MM.1S (cell line): ENCODE results near the gene UBE2Q1.

ENCODE experiments used
- DNase-seq: peaks from one replicate; pipeline ENCODE4 v3.0.0-alpha.2; 2015
- H2AFZ ChIP-seq: fragments of 300-600 bp; sonication (generic); 2 replicates; pipeline ENCODE4 v1.6.0; 2016; ENCODE audit warnings: antibody characterized with exemption, low read length
- H3F3A ChIP-seq: fragments of 300-600 bp; sonication (generic); 2 replicates; pipeline ENCODE4 v1.6.1; 2016; ENCODE audit warnings: mild to moderate bottlenecking, antibody characterized with exemption, low read length, moderate library complexity, mixed read lengths; ENCODE audit not compliant: insufficient read depth
- H3K27ac ChIP-seq: fragments of 300-600 bp; sonication (generic); 2 replicates; pipeline ENCODE4 v1.5.1; 2016; ENCODE audit warnings: mild to moderate bottlenecking, low read length
- H3K27me3 ChIP-seq: fragments of 300-600 bp; sonication (generic); replicated peaks from 2 replicates; pipeline ENCODE4 v1.6.0; 2016; ENCODE audit warnings: low read length; ENCODE audit not compliant: insufficient read depth
- H3K36me3 ChIP-seq: fragments of 300-600 bp; sonication (generic); replicated peaks from 2 replicates; pipeline ENCODE4 v1.6.1; 2016; ENCODE audit warnings: mild to moderate bottlenecking, low read length, mixed read lengths; ENCODE audit not compliant: insufficient read depth
- H3K4me1 ChIP-seq: fragments of 300-600 bp; sonication (generic); 2 replicates; pipeline ENCODE4 v1.6.1; 2016; ENCODE audit warnings: low read length, mixed read lengths
- H3K4me2 ChIP-seq: fragments of 300-600 bp; sonication (generic); 2 replicates; pipeline ENCODE4 v1.6.0; 2016; ENCODE audit warnings: low read depth, low read length
- H3K4me3 ChIP-seq: fragments of 300-600 bp; sonication (generic); 2 replicates; pipeline ENCODE4 v1.5.1; 2016; ENCODE audit warnings: low read length, mixed read lengths
- H3K79me2 ChIP-seq: fragments of 300-600 bp; sonication (generic); 2 replicates; pipeline ENCODE4 v1.6.1; 2016; ENCODE audit warnings: mixed run types, low read length, mixed read lengths
- H3K9ac ChIP-seq: fragments of 300-600 bp; sonication (generic); 2 replicates; pipeline ENCODE4 v1.6.1; 2016; ENCODE audit warnings: low read length, mixed read lengths
- H3K9me2 ChIP-seq: fragments of 300-600 bp; sonication (generic); replicated peaks from 2 replicates; pipeline ENCODE4 v1.6.1; 2016; ENCODE audit warnings: mild to moderate bottlenecking, low read length, mixed read lengths; ENCODE audit not compliant: insufficient read depth
- H3K9me3 ChIP-seq: fragments of 300-600 bp; sonication (generic); replicated peaks from 2 replicates; pipeline ENCODE4 v1.6.1; 2016; ENCODE audit warnings: mild to moderate bottlenecking, low read length, mixed read lengths; ENCODE audit not compliant: insufficient read depth
- H4K20me1 ChIP-seq: fragments of 300-600 bp; sonication (generic); 2 replicates; pipeline ENCODE4 v1.6.1; 2016; ENCODE audit warnings: mild to moderate bottlenecking, low read length, moderate library complexity, mixed read lengths; ENCODE audit not compliant: insufficient read depth
- EZH2 ChIP-seq: fragments of 300-600 bp; sonication (generic); optimal IDR thresholded peaks from 2 replicates; pipeline ENCODE3; 2017; ENCODE audit warnings: low read depth, mild to moderate bottlenecking, antibody characterized with exemption, low read length, mixed read lengths
- EZH2phosphoT487 ChIP-seq: fragments of 300-600 bp; sonication (generic); IDR thresholded peaks from 2 replicates; pipeline ENCODE4 v1.6.1; 2018; ENCODE audit warnings: antibody characterized with exemption, low read length
- TF ChIP-seq, protein P1 (sequence below): fragments of 300-600 bp; sonication (generic); IDR thresholded peaks from 2 replicates; pipeline ENCODE4 v1.5.1; 2016; ENCODE audit warnings: antibody characterized with exemption, low read length, mixed read lengths

The UBE2Q1 gene

DNA sequence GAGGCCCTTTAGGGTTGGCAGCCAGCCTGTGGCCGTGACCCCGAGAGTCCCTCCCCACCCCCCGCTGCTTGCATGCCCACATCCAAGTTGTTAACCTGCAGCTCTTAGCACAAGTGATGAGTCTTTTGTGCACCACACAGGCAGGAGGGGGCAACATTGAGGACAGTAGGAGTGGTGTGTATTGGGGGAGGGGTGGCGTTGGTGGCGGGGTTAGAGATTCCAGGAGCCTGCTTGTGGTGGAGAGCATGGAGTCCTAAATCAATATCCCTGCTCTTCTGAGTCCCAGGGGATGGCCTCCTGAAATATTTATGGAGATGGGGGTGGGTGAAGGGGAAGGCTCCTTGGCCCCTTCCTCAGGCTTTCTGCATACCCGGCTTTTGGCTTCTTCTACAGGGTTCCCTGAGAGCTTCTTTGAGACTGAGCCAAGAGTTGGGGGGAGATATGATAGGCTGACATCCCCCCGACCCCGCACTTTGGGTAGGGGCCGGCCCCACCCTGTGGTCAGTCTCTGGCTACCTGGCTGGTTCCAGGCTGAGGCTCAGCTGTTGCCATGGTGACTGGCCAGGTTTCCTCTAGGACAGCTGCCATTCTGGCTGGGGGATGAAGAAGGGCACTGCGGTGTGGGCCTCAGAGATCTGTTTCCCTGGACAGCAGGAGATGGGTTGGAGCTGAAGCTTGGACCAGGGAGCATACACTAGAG lies 14.2 kb upstream of the UBE2Q1 start:
- no peaks in the 10 kb centered on the region for H3K9me3 ChIP-seq
- peaks cover 5% of the 10 kb centered on the region; the same call in 1 of the 2 replicates for H3K4me1 ChIP-seq
- H3K27ac ChIP-seq, result no peak overlapping the region
- no peak overlapping the region for H3K9ac ChIP-seq
- no peak overlapping the region for H2AFZ ChIP-seq
- H4K20me1 ChIP-seq, result no peaks in the 10 kb centered on the region
- no peak for DNase-seq
- no peaks in the 10 kb centered on the region for H3K36me3 ChIP-seq
- no peaks in the 10 kb centered on the region for H3K9me2 ChIP-seq
- H3F3A ChIP-seq, result peaks cover 5% of the 10 kb centered on the region; the same call in 1 of the 2 replicates
- peaks cover 24% of the 10 kb centered on the region for H3K27me3 ChIP-seq
- no peak overlapping the region for H3K4me3 ChIP-seq
- TF ChIP-seq, protein P1, sequence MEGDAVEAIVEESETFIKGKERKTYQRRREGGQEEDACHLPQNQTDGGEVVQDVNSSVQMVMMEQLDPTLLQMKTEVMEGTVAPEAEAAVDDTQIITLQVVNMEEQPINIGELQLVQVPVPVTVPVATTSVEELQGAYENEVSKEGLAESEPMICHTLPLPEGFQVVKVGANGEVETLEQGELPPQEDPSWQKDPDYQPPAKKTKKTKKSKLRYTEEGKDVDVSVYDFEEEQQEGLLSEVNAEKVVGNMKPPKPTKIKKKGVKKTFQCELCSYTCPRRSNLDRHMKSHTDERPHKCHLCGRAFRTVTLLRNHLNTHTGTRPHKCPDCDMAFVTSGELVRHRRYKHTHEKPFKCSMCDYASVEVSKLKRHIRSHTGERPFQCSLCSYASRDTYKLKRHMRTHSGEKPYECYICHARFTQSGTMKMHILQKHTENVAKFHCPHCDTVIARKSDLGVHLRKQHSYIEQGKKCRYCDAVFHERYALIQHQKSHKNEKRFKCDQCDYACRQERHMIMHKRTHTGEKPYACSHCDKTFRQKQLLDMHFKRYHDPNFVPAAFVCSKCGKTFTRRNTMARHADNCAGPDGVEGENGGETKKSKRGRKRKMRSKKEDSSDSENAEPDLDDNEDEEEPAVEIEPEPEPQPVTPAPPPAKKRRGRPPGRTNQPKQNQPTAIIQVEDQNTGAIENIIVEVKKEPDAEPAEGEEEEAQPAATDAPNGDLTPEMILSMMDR, result no peak
- TF ChIP-seq EZH2 (no peak), EZH2phosphoT487 (no peak)
- H3K4me2 ChIP-seq, result no peak overlapping the region
- no peaks in the 10 kb centered on the region for H3K79me2 ChIP-seq

DNA sequence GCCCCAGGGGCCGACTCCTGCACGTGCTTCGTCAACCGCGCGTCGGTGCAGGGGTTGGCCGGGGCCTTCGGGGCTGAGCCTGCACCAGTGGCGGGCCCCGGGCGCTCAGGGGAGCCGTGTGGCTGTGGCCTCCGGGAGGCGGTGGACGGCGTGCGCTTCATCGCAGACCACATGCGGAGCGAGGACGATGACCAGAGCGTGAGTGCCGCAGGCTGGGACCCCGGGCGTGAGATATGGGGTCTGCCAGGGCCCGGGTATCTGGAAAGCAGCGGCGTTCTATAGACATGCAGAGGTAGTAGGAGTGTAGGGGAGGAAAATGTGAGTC lies 13.5 kb upstream of the UBE2Q1 start:
- no peak overlapping the region for H3K9ac ChIP-seq
- H3K27ac ChIP-seq, result no peak overlapping the region
- peaks cover 31% of the 10 kb centered on the region for H3K27me3 ChIP-seq
- H2AFZ ChIP-seq, result no peak overlapping the region
- no peak overlapping the region for H3K4me2 ChIP-seq
- H3K79me2 ChIP-seq, result no peaks in the 10 kb centered on the region
- H3K36me3 ChIP-seq, result no peaks in the 10 kb centered on the region
- H3F3A ChIP-seq, result peaks cover 5% of the 10 kb centered on the region; the same call in 1 of the 2 replicates
- no peaks in the 10 kb centered on the region for H3K9me2 ChIP-seq
- no peak for DNase-seq
- TF ChIP-seq EZH2phosphoT487, result no peak
- TF ChIP-seq, protein P1, result no peak
- TF ChIP-seq EZH2, result no peak
- peaks cover 5% of the 10 kb centered on the region; the same call in 1 of the 2 replicates for H3K4me1 ChIP-seq
- no peak overlapping the region for H3K4me3 ChIP-seq
- H4K20me1 ChIP-seq, result no peaks in the 10 kb centered on the region
- no peaks in the 10 kb centered on the region for H3K9me3 ChIP-seq

DNA sequence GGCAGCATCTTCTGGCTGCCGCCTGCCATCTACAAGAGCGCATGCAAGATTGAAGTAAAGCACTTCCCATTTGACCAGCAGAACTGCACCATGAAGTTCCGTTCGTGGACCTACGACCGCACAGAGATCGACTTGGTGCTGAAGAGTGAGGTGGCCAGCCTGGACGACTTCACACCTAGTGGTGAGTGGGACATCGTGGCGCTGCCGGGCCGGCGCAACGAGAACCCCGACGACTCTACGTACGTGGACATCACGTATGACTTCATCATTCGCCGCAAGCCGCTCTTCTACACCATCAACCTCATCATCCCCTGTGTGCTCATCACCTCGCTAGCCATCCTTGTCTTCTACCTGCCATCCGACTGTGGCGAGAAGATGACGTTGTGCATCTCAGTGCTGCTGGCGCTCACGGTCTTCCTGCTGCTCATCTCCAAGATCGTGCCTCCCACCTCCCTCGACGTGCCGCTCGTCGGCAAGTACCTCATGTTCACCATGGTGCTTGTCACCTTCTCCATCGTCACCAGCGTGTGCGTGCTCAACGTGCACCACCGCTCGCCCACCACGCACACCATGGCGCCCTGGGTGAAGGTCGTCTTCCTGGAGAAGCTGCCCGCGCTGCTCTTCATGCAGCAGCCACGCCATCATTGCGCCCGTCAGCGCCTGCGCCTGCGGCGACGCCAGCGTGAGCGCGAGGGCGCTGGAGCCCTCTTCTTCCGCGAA lies 12.9 kb upstream of the UBE2Q1 start:
- H3K4me3 ChIP-seq, result no peak overlapping the region
- H4K20me1 ChIP-seq, result no peaks in the 10 kb centered on the region
- no peak overlapping the region for H3K4me2 ChIP-seq
- peaks cover 5% of the 10 kb centered on the region; the same call in 1 of the 2 replicates for H3K4me1 ChIP-seq
- no peaks in the 10 kb centered on the region for H3K79me2 ChIP-seq
- peaks cover 5% of the 10 kb centered on the region; the same call in 1 of the 2 replicates for H3F3A ChIP-seq
- H3K9ac ChIP-seq, result no peak overlapping the region
- no peak for TF ChIP-seq EZH2phosphoT487
- TF ChIP-seq EZH2, result no peak
- TF ChIP-seq, protein P1, result no peak
- no peak for DNase-seq
- no peaks in the 10 kb centered on the region for H3K36me3 ChIP-seq
- H3K9me2 ChIP-seq, result no peaks in the 10 kb centered on the region
- no peak overlapping the region for H3K27ac ChIP-seq
- no peak overlapping the region for H2AFZ ChIP-seq
- peaks cover 37% of the 10 kb centered on the region for H3K27me3 ChIP-seq
- no peaks in the 10 kb centered on the region for H3K9me3 ChIP-seq
